Activated naive CD4-positive, alpha-beta T cell (primary cell): ENCODE data around the gene SORL1.

ENCODE experiments used
- DNase-seq, 4 experiments: peaks; one replicate each; lab custom pipeline; 2025; lab: John Stamatoyannopoulos, UW

Gene SORL1

DNA sequence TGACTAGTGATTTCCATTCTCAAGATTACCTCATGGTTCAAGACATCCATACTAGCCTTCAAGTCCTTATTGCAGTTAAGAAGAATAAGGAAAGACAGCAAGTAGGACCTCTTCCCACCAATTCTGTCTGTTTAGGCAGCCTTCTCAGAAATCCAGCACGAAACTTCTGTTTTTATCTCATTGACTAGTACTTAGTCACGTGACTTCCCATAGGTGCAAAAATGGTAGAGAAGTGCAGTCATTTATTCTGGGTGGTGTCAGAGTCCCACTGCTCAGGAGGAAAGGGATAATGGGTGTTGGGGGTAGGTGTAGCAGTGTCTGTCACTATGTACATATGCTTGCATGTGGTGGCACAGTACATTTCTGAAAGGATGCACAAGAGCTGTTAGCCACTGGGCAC, 58.3 kb downstream of the SORL1 start:
- DNase-seq = no peak

DNA sequence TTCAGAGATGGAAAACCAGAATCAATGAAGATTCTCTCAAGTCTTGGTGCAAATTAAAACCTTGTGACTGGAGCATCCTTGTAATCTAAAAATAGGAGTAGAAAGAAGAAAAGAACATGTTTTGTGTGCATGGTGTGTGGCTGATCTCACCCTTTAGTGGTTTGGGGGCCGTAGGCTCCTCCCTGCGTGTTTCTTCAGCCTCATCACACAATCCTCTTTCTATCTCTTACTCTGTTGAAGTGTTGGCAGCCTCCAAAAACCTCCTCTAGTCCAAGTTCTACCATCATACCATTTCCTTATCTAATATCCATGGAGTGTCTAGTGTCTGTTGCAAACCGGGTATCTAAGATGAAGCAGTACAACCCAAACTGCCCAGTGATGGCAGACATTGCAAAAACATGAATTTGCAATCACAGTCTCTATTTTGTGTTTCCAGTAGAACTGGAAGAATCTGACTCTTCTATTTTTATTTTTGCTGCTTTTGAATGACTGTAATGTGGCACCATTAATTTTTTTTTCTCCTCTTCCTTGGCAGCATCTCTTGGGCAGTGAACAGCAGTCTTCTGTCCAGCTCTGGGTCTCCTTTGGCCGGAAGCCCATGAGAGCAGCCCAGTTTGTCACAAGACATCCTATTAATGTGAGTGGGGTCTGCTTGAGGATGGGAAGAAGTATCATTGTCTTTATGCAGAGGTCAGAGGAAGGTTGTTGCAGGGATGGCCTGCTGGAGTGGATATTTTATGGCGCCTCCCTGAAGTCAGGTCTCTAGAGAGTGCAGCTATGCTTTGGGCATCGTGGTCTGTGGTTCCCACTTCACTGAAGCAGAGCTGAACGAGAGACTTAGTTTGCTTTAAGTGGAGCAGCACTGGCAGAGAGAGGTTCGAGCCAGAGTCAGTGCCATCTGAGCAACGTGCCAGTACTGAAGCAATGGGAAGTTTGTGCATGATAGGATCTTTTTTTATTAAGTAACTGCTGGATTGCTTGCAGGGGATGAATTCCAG, 60.7 kb downstream of the SORL1 start:
- no peak for DNase-seq

DNA sequence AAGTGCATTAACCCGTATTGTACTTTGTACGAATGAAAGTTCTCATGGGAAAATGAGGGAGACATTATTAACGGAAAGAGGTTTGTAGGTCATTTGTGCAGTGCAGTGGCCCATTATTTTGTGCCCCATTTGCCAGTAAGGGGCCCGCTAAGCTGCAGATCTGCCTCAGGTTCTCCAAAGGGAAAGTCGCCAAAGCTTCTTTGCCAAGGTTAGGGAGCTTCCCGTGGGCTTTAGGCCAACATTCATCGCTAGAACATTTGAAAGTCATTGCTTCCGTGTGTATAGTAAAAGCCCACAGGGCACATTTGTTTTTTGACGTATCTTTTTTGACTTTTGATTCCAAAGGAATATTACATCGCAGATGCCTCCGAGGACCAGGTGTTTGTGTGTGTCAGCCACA, 61.7 kb downstream of the SORL1 start:
- DNase-seq = no peak

GRCh38 chr11:121514432-121515334, 62.6 kb downstream of the SORL1 start:
- no peak for DNase-seq

GRCh38 chr11:121515335-121515671, 63.2 kb downstream of the SORL1 start:
- DNase-seq = no peak

DNA sequence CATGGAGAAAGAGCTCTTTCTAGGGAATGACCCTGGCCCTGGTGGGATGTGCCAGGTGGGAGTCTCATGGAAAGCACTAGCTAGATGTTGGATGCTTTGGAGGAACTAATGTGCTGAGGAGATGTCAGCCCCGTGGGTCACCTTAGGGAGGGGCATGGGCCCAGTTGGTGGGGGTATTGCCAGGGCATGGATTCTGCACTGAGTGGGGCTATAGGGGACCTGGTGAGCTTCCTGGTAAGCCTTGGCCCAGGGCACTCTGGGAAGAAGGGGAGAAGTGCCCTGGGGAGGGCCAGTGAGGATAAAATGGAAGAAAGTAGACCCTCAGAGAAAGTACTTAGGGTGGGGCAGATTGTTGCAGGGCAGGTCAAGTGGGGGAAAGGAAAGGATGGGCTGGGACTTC, 65.9 kb downstream of the SORL1 start:
- no peak for DNase-seq

DNA sequence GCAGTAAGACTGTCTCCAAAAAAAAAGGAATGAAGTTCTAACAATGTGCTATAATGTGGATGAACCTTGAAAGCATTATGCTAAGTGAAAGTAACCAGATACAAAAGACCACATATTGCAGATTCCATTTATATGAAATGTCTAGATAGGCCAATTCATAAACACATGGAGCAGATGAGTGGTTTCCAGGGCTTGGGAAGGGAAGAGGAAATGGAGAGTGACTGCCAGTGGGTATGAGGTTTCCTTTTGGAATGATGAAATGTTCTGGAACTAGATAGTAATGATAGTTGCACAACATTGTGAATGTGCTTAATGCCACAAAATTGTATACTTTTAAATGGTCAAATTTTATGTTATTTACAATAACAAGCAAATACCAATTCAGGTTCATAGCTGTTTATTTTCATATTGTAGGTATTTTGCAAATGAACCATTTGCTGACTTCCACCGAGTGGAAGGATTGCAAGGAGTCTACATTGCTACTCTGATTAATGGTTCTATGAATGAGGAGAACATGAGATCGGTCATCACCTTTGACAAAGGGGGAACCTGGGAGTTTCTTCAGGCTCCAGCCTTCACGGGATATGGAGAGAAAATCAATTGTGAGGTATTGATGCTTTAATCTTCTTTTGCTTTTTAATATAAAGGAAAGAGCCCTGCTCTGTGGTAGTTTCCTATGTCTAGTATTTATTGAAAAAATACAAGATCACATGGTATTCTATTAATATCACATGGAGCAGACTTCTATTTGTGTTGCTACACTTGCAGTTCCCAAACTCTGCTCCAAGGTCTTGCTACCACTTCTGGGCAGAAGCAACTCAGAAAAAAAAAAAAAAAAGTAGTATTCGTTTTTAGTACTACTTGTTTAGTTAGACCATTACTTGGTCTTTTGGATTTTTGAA, 68.4 kb downstream of the SORL1 start:
- no peak for DNase-seq

GRCh38 chr11:121521145-121522042, 69.3 kb downstream of the SORL1 start:
- DNase-seq = no peak

DNA sequence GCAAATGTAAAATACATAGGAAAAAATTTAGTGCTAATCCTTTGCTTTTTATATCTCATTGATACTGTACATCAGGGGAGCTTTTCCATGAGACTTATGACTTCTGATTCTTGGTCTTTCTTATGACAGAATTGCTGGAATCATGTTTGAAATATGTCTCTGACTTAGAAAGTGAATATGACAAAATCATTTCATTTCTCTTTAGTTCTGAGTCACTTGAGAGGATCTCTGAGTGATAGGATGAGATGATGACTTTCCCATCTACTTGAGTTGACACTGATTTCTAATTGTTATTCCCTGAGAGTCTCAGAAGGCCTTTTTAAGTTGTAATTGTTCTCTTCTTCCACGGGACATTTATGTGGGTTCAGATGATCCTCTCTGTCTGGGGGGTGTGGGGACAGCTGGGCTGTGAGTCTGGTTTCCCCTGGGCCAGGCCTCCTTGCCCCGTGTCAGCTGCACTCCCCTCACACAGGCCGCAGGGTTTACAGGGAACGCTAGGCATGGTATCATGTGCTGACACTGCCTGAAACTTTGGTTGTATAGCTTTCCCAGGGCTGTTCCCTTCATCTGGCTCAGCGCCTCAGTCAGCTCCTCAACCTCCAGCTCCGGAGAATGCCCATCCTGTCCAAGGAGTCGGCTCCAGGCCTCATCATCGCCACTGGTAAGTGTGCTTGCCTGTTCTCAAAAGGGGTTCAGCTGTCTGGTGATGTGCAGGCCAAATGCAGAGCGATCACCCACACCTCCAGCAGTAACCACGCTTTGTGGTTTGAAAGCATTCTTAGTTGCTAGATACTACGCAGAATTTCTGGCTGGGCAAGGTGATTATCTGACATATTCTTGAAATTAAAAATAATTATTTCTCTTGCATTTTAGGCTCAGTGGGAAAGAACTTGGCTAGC, 70.2 kb downstream of the SORL1 start:
- DNase-seq = no peak

GRCh38 chr11:121523581-121524232, 71.6 kb downstream of the SORL1 start:
- no peak for DNase-seq

DNA sequence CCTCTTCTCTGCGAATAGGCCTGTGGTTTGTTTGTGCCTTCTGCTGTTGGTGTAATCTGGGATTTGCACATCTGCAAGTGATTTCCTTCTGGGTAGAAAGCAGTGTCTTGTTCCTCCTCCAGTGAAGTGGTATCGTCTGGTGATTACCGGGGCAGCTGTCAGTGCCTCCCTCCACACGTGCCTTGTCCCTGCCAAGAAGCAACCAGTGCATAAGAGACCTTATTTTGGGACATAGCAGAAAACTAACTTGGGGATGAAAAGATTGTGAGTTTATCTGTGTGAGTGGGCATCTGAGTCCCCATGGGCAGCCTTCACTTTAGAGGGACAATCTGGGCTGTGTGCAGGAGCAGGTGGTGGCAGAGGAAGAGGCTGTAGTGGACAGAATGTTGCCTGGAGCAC, 72.1 kb downstream of the SORL1 start:
- DNase-seq = no peak

- no peak for DNase-seq
Observed at GRCh38 chr11:121525376-121525775, 73.3 kb downstream of the SORL1 start.

- DNase-seq = no peak
Observed at GRCh38 chr11:121530257-121530656, 78.1 kb downstream of the SORL1 start.

GRCh38 chr11:121533601-121534000, 81.5 kb downstream of the SORL1 start:
- DNase-seq = no peak

DNA sequence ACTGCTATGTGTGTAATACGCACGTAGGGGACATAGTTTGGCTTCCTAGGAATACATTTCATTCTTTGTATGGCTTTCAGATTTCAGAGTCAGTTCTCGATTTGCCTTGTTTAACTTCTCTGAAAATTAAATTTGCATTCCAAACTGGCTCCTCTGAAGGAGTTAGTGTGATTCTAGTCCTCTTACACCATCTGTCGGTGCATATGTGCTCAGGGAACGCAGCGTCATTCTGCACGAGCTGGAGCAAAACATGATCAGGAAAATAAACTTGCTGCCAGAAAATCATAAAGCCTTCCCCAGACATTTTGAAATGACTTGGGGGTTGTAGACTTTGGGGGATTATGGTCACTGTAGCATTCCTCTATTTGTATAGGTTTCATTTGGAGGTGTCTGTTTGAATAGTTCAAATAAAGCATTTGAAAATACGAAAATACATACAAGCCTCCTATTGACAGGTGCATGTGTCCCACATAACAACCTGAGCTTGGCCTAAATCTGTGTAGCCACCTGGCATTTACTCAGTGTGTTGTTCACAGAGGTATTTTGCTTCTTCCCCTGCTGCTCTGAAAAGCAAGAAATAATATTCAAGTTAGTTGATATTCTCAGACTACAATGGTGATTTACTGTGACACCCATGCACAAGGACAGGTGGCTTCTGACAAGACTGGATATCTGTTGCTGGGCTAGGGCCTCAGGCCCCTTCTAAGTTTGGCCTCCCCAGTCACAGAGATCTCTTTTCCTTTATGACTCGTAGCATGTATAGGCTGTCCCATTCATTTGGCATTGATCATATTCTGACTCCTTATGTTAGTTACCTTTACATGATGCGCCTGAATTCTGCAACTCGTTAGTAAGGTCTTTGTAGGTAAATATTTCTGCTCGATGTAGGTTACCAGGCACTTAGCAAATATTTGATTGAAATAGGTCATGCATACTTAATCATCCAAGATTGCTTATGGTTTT, 82.3 kb downstream of the SORL1 start:
- DNase-seq = no peak

- no peak for DNase-seq
Observed at GRCh38 chr11:121535129-121535796, 83.1 kb downstream of the SORL1 start.

GRCh38 chr11:121536126-121536525, 84.0 kb downstream of the SORL1 start:
- no peak for DNase-seq
